ENCODE results near the gene JAM3. TPM values are rescaled to one million over a fixed set of nuclear protein-coding genes. Genes with fewer than 3 reads are reported as not detected.

Gene JAM3
- total RNA-seq, 4 donors from 2014 or later, result 60.9 to 124 (median 96.5) TPM

DNA sequence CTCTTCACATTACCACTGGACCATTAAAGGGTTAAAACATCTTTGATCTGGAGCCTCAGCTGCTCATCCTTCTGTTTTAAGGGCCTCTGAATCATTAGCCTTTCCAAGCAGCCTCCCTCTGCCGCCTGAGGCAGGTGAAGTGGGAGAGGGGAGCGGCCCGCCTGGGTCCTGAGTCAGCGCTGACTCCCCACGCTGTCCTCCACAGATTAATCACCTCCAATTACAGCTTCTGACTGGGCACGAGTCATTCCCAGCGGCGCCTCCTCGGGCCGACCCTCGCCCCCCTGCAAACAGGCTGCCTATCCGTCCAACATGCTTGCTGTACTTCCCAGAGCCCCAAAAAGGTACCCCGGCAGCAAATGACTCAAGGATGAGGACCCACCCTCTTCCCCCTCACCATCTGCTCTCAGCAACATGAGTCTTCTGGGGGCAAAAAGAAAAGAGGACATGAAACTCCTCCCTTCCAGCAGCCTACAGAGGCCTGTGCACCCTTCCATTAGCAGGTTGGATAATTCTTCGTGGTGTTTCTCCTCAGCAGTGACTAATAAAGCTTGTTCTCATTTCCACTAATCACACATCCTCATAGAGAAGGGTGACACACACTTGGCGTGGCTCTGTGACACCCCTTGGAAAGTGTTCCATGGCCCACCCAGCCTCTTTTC lies 44.3 kb upstream of the JAM3 start:
- Histone ChIP-seq H3K36me3 (no peaks in the 10 kb centered on the region), H3K4me1 (no peaks in the 10 kb centered on the region), H3K4me3 (no peak overlapping the region), H3K27ac (no peak overlapping the region), H3K27me3 (peaks cover 0 to 25% of the 10 kb centered on the region in 2 donors), H3K9me3 (no peaks in the 10 kb centered on the region)
- no peak for DNase-seq (ENCODE audit: low spot score in 2 of 2)
- 65 to 66% methylated on average over 15 of the region's 15 CpGs for WGBS, 2 donors
- no peak for TF ChIP-seq EP300 (IDR thresholded peaks at IDR 0.05)
- no peak for TF ChIP-seq CTCF (IDR thresholded peaks at IDR 0.05)
- no peak for TF ChIP-seq POLR2A (IDR thresholded peaks at IDR 0.05)

DNA sequence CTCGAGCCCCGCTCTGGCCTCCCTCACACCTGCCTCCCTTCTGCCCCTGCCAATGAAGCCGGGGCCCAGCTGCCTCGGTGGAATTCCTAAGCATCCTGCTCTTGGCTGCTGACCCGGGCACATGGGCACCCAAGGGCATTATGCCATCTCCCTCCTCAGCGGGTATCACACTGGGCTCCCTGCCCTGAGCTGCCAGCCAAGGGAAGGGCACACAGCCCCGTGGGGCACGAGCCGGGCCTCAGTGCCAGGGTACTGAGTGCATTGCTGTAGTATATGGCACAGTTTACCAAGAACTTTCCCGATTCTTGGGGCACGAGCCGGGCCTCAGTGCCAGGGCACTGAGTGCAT lies 43.8 kb upstream of the JAM3 start:
- WGBS, 2 donors, result 59 to 65% methylated on average over 12 of the region's 12 CpGs
- Histone ChIP-seq H3K4me3 (no peak overlapping the region), H3K36me3 (no peaks in the 10 kb centered on the region), H3K9me3 (no peaks in the 10 kb centered on the region), H3K27ac (no peak overlapping the region), H3K27me3 (peaks cover 0 to 23% of the 10 kb centered on the region in 2 donors), H3K4me1 (no peaks in the 10 kb centered on the region)
- no peak for DNase-seq (ENCODE audit: low spot score in 2 of 2)
- no peak for TF ChIP-seq EP300 (IDR thresholded peaks at IDR 0.05)

DNA sequence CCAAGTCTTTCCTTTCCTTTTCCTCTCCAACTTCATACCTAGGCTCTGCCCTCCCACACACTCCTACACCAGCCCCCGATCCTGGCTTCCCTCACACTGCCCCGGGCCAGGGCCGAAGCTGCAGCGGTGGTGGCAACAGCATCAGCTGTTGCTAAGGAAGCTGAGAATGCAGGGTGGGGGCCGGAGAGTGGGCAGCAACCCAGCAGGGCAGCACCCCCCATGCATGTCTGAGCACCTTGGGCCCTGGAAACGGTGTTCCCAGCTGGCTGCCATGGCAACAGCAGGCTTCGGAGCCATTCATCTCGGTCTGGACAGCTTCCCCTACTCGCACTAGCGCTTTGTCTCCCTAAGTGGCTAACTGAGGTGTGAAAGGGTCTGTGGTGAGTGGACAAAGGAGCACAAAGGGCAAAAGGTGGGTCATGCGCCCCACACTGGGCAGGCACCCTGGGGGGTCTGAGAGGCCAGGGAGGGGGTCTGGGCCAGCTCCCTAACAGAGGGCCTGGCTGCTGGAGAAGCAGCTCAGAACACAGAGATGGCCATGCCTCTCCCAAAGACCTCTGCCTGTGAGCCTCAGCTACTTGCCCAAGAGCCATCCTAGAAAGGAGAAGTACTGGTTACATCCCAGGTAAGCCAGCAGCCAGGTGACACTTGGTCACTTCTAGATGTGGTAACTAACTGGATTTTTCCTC lies 42.1 kb upstream of the JAM3 start:
- Histone ChIP-seq H3K36me3 (no peaks in the 10 kb centered on the region), H3K4me3 (no peak overlapping the region), H3K9me3 (no peaks in the 10 kb centered on the region), H3K4me1 (no peaks in the 10 kb centered on the region), H3K27me3 (peaks cover 0 to 16% of the 10 kb centered on the region in 2 donors), H3K27ac (no peak overlapping the region)
- DNase-seq (ENCODE audit: low spot score in 2 of 2), result no peak
- TF ChIP-seq EP300 (IDR thresholded peaks at IDR 0.05) (no peak), CTCF (IDR thresholded peaks at IDR 0.05) (no peak), POLR2A (IDR thresholded peaks at IDR 0.05) (no peak)
- 43 to 59% methylated on average over 10 to 11 of the region's 11 CpGs for WGBS, 2 donors

- TF ChIP-seq CTCF (IDR thresholded peaks at IDR 0.05), result no peak
- no peak for TF ChIP-seq POLR2A (IDR thresholded peaks at IDR 0.05)
- TF ChIP-seq EP300 (IDR thresholded peaks at IDR 0.05), result no peak
- DNase-seq (ENCODE audit: low spot score in 2 of 2), result no peak
- WGBS, 2 donors, result 87 to 89% methylated on average over 4 of the region's 4 CpGs
- peaks cover 0 to 3% (median 0%) of the 10 kb centered on the region in 4 donors for H3K4me1 ChIP-seq
- H3K27me3 ChIP-seq, result peaks cover 0 to 16% of the 10 kb centered on the region in 2 donors
- H3K4me3 ChIP-seq, result no peak overlapping the region
- no peaks in the 10 kb centered on the region for H3K36me3 ChIP-seq
- H3K27ac ChIP-seq, result no peak overlapping the region
- no peaks in the 10 kb centered on the region for H3K9me3 ChIP-seq
Measured at GRCh38 chr11:134027671-134028070, 41.2 kb upstream of the JAM3 start.

DNA sequence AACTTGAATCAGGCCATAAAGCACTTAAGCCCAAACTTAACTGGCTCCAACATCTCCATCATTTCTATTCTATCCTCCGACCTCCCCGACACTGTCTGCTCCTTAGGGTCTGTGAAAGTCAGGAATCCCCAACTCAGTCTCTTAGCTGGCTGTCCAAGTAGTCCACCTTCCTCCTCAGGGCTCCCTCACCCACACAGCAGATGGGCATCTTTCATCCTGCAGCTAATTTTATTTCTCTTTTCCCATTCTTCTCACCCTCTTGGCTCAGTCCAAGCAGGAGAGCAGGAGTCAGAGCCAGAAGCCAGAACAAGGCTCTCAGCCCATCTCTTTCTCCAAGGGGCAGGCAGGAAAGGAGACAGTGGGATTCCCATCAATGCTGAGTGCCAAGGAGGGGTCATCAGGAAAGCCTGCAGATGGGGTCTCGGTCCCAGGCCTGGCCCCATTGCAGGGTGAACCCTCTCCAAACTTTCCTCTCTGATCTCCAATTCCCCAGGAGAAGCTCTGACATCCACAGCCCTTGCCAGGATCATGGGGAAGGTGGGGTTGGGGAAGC lies 40.4 kb upstream of the JAM3 start:
- TF ChIP-seq EP300 (IDR thresholded peaks at IDR 0.05) (no peak), POLR2A (IDR thresholded peaks at IDR 0.05) (no peak), CTCF (IDR thresholded peaks at IDR 0.05) (no peak)
- H3K27ac ChIP-seq, result no peak overlapping the region
- peaks cover 0 to 11% (median 1%) of the 10 kb centered on the region in 4 donors for H3K4me1 ChIP-seq
- H3K36me3 ChIP-seq, result no peaks in the 10 kb centered on the region
- peaks cover 0 to 16% of the 10 kb centered on the region in 2 donors for H3K27me3 ChIP-seq
- no peak overlapping the region for H3K4me3 ChIP-seq
- no peak for DNase-seq (ENCODE audit: low spot score in 2 of 2)
- WGBS, 2 donors, result 82 to 91% methylated on average over 3 of the region's 3 CpGs
- no peaks in the 10 kb centered on the region for H3K9me3 ChIP-seq
